Suprapubic skin (tissue), 4 donors: ENCODE measurements around the gene ERC2.

Source experiments
- CTCF ChIP-seq, 2 donors: fragments of 200-600 bp in 1 of 2; fragments of 450-650 bp in 1 of 2; sonication (generic) in 1 of 2; IDR thresholded peaks; one replicate each; pipeline ENCODE4 v1.5.1; 2016 to 2019; ENCODE audit warnings: antibody characterized with exemption in 2 of 2, mild to moderate bottlenecking in 1 of 2, moderate library complexity in 1 of 2
- EP300 ChIP-seq: sonication (generic); formaldehyde crosslinking; IDR thresholded peaks from one replicate; pipeline ENCODE4 v1.6.1; 2017; ENCODE audit warnings: antibody characterized with exemption
- POLR2AphosphoS5 ChIP-seq, 3 donors: sonication (generic); formaldehyde crosslinking; IDR thresholded peaks; one replicate each; pipeline ENCODE4 v1.6.1; 2017; ENCODE audit warnings: antibody characterized with exemption in 3 of 3

GRCh38 chr3:56076746-56077145 lies 391.5 kb downstream of the ERC2 start:
- TF ChIP-seq CTCF (IDR thresholded peaks at IDR 0.05) (no peak), POLR2AphosphoS5 (IDR thresholded peaks at IDR 0.05) (peak in 1 of 3 donors; percentile 60), EP300 (no peak)
